Left lobe of liver (tissue), 2 donors: ENCODE data around the gene VGLL3. TPM values are rescaled to one million over a fixed set of nuclear protein-coding genes. Genes with fewer than 3 reads are reported as not detected.
A peak's percentile ranks its signal among the peaks of the same experiment; 100 is the strongest.
"Not testable (repeated sequence)": the region's sequence is repeated elsewhere in the genome, so short reads cannot be mapped to it uniquely, and the experiment has no call there.

ENCODE experiments used
- ATAC-seq: fragments of 200-7000 bp; cut with Tn5 transposase; one replicate; pipeline ENCODE4 v1.9.1; 2020; ENCODE audit warnings: mild to moderate bottlenecking, moderate library complexity
- DNase-seq: peaks from one replicate; pipeline ENCODE4 v3.0.0-alpha.2; 2020; ENCODE audit warnings: low spot score
- total RNA-seq: library from RNA; stranded (reverse); gene quantifications from one replicate; pipeline ENCODE4 v1.2.1, GENCODE V29; 2021
- donor health status: DM: no; HTN: no; CAD: no; lungs with moderate emphysema.
- donor health status: DM: no; HTN: yes; CAD: no.

VGLL3 gene
- total RNA-seq = 0.33 TPM

- ATAC-seq (peak; percentile 77), DNase-seq (peak; percentile 48)
Measured at GRCh38 chr3:86990734-86991481, at the start of gene VGLL3. Gene VGLL3 (minus strand): TSS chr3:86991149. CDS start chr3:86990743, 406 bp downstream.

DNA sequence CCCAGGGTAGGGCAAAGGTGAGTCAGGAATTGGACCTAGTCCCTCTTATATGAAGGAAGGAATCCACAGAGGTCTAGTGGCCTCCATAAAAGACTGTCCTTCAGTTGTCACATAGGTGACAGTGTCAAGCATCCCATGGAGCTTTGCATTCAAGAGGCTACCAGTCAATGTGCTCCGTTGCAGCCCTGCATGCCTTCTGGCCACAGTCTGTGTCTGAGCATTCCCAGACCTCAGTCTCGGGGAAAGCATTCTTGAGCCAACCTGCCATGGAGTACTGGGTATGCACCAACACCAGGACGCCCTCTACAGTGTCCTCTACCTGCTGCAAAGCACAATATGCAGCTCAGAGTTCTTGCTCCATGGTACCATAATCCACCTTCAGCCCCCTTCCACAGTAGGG, 46.7 kb upstream of the VGLL3 start:
- ATAC-seq (no peak), DNase-seq (no peak)

- DNase-seq (no peak), ATAC-seq (no peak)
Measured at GRCh38 chr3:87036671-87037070, 45.7 kb upstream of the VGLL3 start.

- ATAC-seq (no peak), DNase-seq (no peak)
Measured at GRCh38 chr3:87035339-87035738, 44.4 kb upstream of the VGLL3 start.

- no peak for DNase-seq
- ATAC-seq = no peak
Measured at GRCh38 chr3:87033205-87033604, 42.3 kb upstream of the VGLL3 start.

DNA sequence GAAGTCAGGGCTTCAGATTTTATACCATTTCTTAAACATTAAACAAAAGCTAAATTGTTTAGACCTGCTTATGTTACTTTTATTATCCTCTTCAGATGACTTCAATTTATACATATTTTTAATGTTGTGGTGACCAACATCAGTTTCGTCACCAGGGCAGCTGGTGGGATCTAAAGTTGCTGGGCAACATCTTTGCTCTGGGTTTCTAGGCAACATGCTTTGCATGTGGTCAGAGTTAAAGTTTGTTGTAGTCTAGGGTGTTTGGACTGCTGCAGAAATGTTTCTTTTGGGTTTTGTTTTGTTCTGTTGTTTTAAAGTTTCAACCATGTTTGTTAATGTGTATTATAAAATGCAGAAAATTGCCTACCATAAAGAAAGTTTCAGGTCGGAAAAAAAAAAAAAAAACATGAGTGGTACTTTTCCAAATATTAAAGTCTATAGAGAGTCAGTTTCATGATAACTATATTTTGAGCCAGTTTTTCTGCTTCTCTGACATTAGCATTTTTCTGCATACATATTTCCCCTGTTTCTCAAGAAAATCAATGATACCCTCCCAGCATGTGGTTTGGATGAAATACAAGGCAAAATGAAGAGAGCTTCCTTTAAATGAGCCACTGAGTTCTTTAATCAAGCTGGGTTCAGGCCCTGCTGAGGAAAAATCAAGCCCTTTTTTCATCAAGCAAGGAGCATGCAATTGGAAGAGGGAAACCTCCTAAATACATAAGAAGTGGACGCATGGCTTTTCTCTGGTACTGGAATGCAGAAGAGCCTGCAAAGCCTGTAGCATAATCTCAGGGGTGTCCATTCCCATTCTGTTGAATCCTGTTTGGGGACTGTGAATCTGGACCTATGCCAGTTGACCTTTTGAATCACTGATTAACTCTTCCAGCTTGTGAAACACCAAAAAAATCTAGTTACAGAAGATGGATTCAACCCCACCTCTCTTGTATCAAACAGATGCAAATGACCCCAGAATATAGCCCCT, 35.0 kb upstream of the VGLL3 start:
- DNase-seq = no peak
- no peak for ATAC-seq

GRCh38 chr3:87017370-87017769, 26.4 kb upstream of the VGLL3 start:
- not testable (repeated sequence) for DNase-seq, ATAC-seq

GRCh38 chr3:87009271-87009670, 18.3 kb upstream of the VGLL3 start:
- ATAC-seq (no peak), DNase-seq (no peak)

DNA sequence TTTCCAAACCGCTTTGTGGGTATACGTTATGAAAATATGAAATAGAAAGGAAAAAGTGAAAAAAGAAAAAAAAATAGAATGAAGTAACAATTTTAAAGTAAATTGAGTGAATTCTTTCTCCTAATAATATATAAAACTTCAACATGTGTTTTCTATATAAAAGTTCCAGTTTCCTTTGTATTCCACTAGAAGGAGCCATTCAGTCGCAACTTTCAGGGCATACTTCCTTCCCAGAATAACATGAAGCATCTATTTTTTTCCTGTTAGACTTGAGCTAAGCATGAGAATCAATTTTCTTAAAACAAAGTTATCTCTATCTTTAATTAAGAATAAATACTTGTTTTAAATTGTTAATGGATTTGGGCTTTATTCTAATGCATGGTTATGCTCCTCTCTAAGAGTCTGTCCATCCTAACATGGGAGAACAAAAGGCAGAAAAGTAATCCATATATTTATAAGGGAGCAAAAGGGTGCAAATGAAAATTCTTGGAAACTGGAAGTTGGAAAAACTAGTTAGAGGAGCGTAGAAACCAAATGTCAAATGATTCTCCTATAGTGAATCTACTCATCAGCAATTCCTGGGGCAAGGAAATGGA, 16.0 kb upstream of the VGLL3 start:
- DNase-seq (no peak), ATAC-seq (no peak)

DNA sequence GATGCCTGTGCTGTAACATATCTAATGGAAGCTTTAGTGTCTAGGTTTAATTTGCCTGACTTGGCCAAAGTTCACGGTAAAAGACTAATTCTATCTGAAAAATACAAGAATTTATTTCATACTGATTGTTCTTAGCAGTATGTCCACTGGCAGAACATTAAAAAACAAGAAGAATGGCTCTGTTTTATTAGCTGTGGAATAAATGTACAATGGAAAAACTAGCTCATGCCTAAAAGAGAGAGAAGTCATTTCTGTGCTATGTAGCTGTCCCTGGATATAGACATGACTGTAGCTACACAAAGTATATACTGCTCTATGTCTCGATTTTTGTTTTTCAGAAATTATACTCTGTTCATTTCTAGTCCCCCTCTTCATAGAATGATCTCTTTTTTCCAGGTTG, 13.9 kb upstream of the VGLL3 start:
- ATAC-seq (no peak), DNase-seq (no peak)

GRCh38 chr3:87002346-87002745, 11.4 kb upstream of the VGLL3 start:
- ATAC-seq (no peak), DNase-seq (no peak)

- ATAC-seq = no peak
Measured at GRCh38 chr3:87001473-87002098, 10.6 kb upstream of the VGLL3 start.

DNA sequence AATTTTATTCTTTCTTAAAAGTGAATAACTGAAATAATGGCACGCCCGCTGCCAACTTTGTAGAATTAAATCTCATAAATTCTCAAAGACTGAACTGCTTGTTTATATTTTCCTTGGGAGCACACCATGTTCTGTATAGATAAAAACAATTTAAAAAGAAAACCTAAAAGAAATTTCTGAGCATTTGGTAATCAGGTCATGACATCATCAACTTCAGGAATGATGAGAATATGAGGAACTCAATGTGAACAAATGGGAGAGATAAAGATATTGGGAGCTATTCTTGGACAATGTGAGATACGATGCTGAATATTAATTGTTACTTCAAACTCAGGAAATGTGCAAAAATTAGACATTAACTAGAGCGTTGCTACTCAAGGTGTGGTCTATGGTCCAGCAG, 10.0 kb upstream of the VGLL3 start:
- DNase-seq (no peak), ATAC-seq (no peak)

More at GRCh38 chr3:87001473-87002098, 10.6 kb upstream of the VGLL3 start:
- DNase-seq = no peak

DNA sequence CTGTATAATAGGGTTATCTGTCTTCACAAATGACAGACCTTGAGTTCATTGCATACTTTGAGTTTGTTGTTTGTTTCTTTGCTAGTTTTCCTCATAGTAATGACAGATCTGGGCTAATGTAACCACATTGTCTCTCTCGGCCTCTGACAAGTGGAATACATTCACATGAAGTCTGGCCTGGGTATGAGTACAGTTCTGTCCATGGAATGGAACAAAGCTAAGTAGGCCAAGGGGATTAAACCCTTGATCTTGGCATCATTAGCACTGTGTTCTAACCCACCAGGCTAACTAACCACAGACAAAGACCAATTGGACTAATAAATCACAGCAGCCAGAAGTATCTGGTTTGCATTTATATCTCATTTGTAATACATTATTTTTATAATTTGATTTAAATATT, 7.6 kb upstream of the VGLL3 start:
- ATAC-seq (no peak), DNase-seq (no peak)

GRCh38 chr3:86996261-86996955, 5.5 kb upstream of the VGLL3 start:
- no peak for DNase-seq
- ATAC-seq = no peak

GRCh38 chr3:86995537-86995936, 4.6 kb upstream of the VGLL3 start:
- DNase-seq (no peak), ATAC-seq (no peak)

- no peak for DNase-seq
- ATAC-seq = no peak
Measured at GRCh38 chr3:86993704-86994103, 2.8 kb upstream of the VGLL3 start.

DNA sequence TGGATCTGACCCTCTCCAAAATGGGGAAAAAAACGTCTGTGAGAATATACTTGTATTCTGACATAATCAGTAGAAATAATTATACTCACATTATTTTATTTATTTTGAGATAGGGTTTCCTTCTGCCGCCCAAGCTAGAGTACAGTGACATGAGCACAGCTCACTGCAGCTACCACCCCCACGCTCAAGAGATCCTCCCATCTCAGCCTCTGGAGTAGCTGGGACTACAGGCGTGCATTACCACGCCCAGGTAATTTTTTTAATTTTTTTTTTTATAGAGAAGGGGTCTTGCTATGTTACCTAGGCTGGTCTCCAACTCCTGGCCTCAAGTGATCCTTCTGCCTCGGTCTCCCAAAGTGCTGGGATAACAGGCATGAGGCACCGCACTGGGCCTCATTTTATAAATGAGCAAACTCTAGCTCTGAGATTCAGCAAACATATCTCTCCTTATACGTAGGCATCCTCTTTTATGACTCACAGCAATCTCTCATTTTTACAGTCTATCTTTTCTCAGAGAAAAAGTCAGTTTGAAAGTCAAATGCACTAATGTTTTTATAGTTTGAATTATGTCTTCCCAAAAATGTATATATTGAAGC, 989 bp upstream of the VGLL3 start:
- DNase-seq (no peak), ATAC-seq (no peak)

DNA sequence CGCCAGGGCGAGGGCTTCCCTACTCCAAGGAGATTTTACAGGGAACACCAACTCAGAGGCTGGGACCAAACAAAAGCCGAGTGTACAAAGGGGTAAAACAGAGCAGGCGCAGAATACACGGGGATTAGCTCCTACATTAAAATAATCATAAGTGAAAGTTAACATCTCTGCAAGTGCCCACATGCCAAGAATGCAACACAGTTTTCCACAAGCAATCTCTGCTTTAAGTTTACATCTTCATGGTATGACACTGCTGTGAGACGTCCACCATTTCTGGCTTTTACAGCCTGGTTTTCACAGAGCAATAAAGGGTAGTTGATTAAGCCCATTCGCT, 500 bp upstream of the VGLL3 start:
- ATAC-seq (no peak), DNase-seq (no peak)
